Hematopoietic multipotent progenitor cell treated with erythropoietin and hydrocortisone succinate and interleukin-3 and kit ligand, for 4 days (in vitro differentiated cells): ENCODE measurements around the gene SDS.

Experiments used
- DNase-seq: peaks from one replicate; pipeline ENCODE4 v3.0.0-alpha.2; 2015

SDS gene

GRCh38 chr12:113424915-113425823 is 21.5 kb upstream of the SDS start:
- DNase-seq = peak; percentile 77

- DNase-seq = peak; percentile 24
Measured at GRCh38 chr12:113424456-113424855, 20.8 kb upstream of the SDS start.

- peak; percentile 31 for DNase-seq
Measured at GRCh38 chr12:113422886-113423669, 19.4 kb upstream of the SDS start.

GRCh38 chr12:113422030-113422885 is 18.6 kb upstream of the SDS start, which contains the start of gene SDSL:
TSS of gene SDSL (plus strand) at chr12:113422380. CDS start at chr12:113427983, 5,603 bp downstream.
- peak; percentile 97 for DNase-seq

- DNase-seq = peak; percentile 91
Measured at GRCh38 chr12:113420996-113421595, 17.4 kb upstream of the SDS start.

- no peak for DNase-seq
Measured at GRCh38 chr12:113418213-113418879, 14.7 kb upstream of the SDS start.

GRCh38 chr12:113416091-113416754 is 12.5 kb upstream of the SDS start:
- DNase-seq = peak; percentile 77

- no peak for DNase-seq
Measured at GRCh38 chr12:113414519-113415038, 10.9 kb upstream of the SDS start.

- DNase-seq = no peak
Measured at GRCh38 chr12:113413488-113413939, 9.8 kb upstream of the SDS start.

GRCh38 chr12:113409462-113410124 is 5.9 kb upstream of the SDS start:
- DNase-seq = no peak

- DNase-seq = peak; percentile 78
Measured at GRCh38 chr12:113408756-113409298, 5.1 kb upstream of the SDS start.

GRCh38 chr12:113407931-113408600 is 4.4 kb upstream of the SDS start:
- peak; percentile 44 for DNase-seq

GRCh38 chr12:113405694-113406093 is 2.0 kb upstream of the SDS start:
- DNase-seq = no peak

- DNase-seq = no peak
Measured at GRCh38 chr12:113402586-113403260, 964 bp downstream of the SDS start.

GRCh38 chr12:113401066-113402000 is 2.4 kb downstream of the SDS start:
- no peak for DNase-seq

GRCh38 chr12:113400362-113400761 is 3.3 kb downstream of the SDS start:
- no peak for DNase-seq

- DNase-seq = no peak
Measured at GRCh38 chr12:113399490-113399889, 4.2 kb downstream of the SDS start.
